ENCODE measurements around the gene PLD3.
"Not testable (repeated sequence)": the region's sequence is repeated elsewhere in the genome, so short reads cannot be mapped to it uniquely, and the experiment has no call there.

Gene PLD3

DNA sequence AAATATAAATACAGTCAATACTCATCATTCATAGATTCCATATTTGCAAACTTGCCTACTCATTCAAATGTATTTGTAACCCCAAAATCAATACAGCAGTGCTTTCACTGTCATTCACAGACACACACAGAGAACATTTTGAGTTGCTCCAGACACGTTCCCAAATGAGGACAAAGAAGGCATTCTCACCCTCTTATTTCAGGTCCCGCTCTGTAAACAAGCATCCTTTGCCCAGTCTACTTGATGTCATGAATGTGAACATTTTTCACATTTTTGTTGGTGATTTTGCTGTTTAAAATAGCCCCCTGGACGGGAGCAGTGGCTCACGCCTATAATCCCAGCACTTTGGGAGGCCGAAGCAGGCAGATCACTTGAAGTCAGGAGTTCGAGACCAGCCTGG is 15.8 kb upstream of the PLD3 start:
- DNase-seq (ENCODE audit: low read depth): no peak

DNA sequence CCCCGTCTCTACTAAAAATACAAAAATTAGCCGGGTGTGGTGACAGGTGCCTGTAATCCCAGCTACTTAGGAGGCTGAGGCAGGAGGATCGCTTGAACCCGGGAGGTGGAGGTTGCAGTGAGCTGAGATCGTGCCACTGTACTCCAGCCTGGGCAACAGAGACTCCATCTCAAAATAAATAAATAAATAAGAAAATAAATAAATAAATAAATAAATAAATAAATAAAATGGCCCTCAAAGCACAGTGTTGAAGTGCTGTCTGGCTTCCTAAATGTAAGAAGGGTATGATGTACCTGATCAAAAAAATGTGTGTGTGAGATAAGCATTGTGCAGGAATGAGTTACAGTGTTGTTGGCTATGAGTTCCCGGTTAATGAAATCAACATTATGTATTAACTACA is 15.4 kb upstream of the PLD3 start:
- not testable (repeated sequence) for DNase-seq (ENCODE audit: low read depth)

DNA sequence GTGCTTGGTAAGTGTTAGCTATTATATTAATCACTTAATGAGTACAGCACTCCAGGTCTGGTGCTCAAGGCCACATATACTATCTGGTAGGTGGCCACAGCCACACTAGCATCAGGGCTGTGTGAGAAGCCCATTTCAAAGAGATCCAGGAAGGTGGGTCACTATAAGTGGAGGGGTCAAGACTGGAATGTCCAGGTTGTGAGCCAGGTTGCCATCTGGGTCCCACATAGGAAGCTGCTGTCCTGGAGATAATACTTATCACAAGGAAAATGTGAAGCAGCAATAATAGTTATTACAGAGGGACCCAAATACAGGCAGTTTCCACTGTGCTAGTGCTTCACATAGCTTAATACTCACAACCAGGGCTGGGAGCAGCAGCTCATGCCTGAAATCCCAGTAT is 13.4 kb upstream of the PLD3 start:
- DNase-seq (ENCODE audit: low read depth): no peak

DNA sequence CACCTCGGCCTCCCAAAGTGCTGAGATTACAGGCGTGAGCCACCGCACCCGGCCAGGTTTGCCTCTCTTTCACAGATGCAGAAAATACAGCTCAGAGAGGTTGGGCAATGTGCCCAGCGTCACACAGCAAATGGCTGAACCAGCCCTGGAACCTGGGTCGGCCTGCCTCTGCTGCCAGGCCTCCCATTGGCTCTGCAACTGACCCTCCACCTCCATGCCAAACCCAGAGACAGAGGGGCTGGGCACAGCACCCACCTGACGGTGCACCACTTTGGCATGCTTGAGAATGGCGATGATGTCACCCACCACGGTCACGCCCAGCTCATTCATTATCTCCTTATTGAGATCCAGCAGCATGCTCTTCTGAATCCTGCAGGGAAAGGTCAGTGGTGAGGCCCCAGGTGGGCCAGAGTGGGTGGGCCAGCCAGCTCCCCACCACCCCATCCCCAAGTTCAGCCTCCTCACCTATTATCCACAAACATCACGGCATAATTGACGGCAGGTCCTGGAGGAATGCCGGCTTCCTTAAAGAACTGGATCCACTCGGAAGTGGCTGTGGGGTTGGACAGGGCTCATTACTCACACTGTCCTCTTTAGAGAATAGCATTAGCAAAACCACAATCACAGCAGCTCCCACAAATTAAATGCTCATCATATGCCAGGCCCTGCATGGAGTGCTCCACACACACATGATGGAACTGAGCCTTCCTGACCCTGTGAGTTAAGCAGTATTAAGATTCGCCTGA is 12.5 kb upstream of the PLD3 start:
- DNase-seq (ENCODE audit: low read depth): no peak

DNA sequence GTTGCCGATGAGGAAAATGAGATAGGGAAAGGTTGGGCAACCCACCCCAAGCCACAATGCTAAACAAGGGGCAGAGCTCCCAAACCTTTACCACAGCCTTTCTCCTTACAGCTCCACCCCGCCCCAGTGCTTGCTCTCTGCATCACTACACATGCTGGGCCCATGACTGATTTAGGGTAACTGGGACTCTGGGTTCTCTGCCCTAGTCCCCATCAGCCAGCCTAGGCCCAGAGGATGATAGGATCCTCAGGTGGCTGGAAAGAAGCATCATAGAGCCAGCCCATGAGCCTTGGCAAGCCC is 11.9 kb upstream of the PLD3 start:
- DNase-seq (ENCODE audit: low read depth): no peak

DNA sequence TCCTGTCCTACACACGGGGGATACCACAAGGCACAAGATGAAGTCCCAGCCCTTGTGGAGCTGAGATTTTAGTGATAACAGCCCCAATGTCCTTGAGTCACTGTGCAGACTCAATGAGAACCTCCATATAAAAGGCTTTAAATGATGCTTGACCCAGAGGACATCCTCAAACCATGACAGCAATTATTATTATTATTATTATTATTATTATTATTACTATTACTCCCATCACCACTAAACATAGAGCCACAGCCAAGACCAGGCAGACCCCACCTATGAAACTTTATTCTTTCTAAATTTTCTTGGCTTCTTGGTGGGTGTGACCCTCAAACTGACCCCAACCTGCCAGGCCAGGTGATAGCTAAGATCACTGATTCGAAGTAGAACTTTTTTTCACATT is 11.4 kb upstream of the PLD3 start:
- DNase-seq (ENCODE audit: low read depth): no peak

DNA sequence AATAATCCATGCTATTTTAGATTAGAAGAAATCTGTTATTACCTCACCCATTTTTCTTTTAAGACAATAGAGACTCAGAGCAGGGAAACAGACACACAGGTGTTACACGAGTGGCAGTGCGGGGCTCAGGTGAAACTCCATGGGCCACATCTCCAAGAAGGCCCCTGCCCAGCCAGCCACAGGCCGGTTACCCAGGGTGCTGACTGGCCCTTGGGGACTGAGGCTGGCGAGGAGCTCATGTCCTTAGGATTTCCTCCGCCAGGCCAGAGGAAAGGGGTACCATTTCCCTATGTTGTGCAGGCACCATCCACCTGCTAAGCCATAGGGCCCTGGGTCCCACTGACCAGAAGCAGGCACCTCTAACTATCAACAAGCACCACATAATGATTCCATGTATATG is 10.9 kb upstream of the PLD3 start:
- no peak for DNase-seq (ENCODE audit: low read depth)

DNA sequence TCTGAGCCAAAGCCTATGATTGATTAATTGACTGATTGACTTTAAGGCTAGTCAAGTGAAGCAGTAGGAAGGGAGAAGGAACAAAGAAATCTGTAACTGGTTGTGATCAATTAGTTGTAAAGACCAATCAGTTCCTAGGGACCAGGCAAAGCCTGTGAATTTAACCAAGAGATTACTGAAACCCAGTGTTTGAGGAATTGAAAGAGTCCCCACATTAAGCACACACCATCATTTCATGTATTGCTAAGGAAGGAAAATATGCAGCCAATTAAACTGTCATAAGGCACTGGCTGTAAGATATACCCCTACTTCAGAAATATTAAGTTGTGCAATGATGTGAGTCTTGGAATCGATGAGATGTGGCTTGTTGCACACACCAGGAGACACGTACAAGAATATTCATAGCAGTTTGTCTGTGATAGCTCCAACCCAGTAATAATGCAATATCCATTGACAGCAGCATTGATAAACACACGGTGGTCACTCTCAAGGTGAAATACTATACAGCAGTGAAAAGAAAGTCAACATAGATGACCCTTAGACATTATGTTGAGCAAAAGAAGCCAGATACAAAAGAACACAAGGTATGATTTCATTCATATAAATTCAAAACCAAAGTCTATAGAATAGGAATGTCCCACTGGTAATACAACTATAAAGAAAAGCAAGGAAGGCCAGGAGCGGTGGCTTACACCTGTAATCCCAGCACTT is 9.3 kb upstream of the PLD3 start:
- no peak for DNase-seq (ENCODE audit: low read depth)

DNA sequence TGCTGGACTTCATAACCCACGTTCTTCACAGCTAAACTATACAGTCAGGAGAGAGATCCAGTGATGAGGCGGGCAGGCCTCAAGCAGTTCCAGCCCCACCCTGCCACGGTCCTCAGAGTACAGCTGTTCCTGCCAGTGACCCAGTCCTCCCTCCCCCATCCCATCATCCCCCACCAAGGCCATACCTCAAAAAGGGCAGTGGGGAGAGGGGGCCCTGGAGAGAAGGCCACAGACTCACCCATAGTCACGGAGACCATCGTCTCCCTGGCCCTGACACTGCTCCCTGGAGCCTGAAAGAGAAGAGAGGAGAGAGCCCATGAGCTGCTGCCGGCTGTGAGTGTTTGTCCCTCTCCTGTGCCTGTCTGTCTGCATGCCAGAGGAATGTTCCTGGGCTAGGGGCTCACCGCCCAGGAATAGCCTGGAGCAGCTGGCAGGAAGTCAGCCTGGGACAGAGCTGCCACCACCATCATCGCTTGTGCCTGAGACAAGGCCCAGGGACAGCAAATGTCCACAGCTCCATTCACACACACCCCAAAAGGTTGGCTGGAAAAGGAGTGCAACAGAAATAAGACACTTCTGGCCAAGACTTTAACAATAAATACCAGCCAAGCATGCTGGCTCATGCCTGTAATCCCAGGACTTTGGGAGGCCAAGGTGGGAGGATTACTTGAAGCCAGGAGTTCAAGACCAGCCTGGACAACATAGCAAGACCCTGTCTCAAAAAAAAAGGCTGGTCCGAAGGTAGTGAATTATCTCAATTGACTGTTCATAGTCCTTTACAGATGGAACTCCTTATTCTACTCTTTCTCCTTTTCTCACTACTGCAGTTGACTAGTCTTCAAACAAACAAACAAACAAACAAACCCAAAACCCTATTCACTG is 6.7 kb upstream of the PLD3 start:
- DNase-seq (ENCODE audit: low read depth): no peak

DNA sequence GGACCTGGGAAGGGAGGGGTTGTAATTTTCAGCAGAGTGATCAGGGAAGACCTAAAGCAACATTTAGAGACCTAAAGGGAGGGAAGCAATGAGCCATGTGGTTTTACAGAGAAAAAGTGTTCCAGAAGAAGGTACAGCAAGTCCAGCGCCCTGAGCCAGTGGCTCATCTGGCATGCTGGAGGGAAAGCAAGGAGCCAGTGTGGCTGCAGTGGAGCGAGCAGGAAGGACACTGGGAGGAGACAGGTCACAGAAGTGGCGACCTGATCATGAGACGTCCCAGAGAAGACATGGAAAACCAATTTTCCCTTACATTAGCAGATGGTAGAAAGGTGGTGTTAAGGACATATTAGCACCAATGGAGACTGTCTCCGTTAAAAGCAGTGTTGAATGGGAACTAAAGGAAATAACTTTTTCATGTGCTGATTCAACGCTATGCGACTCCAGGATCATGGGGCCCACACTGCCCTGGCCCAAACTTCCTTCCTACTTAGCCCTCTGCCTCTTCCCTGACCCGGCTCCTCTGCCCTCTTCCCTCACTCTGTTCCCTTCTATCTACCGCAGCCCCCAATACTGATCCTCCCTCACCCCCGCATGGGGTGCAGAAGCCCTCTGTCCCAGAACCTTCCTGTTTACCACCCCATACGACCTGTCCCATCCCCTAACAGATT is 5.7 kb upstream of the PLD3 start:
- no peak for DNase-seq (ENCODE audit: low read depth)

DNA sequence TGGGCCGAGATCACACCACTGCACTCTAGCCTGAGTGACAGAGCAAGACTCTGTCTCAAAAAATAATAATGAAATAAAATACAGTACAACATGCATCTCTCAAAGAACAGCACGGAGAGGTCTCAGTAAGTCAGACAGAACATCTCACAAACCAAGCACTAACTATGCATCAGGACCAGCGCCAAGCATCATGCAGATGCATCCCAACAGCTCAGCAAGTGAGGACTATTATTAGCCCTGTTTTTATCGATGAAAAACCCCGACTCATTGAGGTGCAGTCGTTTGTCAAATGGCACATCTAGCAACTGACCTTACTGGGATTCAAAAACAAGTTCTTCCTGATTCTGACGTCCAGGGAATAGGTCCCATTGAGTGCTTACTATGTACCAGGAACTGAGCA is 4.1 kb upstream of the PLD3 start:
- DNase-seq (ENCODE audit: low read depth): no peak

DNA sequence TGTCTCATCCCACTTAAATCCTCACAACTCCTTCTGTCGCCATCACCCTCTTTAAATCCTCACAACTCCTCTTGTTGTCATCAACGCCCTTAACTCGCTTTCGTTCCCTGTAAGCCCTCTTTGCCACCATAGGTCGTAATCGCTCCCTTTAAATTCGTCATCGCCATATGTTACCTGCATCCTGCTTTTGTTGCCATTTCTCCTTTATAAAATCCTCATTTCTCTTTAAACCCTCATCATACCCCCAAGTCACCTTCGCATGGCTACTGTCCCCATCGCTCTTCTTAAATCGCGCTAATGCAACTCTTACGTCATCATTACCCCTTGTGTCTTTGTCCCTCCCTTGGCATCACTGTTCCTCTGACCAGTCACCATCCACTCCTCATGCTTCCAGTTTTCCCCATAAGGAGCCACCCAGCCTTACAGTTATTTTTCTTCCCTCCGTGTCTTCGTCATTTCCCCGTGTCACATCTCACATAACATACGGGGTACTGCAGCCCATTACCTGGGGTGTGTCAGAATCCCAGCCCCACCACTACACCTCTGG is 539 bp downstream of the PLD3 start:
- no peak for DNase-seq (ENCODE audit: low read depth)

DNA sequence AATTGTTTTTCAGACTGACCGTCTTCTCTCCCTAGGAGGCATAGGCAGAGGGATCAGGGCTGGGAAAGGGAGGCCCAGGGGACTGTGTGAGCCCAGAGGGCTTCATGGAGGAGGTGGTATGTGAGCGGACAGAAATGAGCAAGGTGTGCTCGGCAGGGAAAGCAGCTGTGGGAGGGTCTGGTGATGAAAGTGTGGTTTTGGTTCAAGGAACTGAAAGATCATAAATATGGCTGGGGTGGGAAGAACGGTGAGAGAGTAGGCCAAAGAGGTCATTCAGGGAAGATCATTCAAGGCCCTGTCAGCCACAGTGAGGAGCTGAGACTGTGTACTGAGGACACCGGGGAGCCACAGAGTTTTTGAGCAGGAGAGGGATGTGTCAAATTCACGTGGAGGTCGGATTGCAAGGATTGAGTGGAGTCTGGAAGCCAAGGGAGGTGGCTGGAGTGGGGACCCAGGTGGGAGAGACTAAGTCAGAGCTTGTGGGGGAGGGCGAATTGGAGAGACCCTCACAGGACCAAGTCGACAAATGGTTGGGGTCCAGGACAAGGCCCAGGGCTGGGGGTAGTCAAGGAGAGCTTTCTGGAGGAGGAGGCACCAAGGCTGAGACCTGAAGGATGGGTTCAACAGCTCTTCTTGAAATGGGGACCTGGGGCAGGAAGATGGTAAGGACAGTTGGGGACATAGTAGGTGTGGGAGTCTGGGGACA is 7.6 kb downstream of the PLD3 start:
- DNase-seq (ENCODE audit: low read depth): no peak

DNA sequence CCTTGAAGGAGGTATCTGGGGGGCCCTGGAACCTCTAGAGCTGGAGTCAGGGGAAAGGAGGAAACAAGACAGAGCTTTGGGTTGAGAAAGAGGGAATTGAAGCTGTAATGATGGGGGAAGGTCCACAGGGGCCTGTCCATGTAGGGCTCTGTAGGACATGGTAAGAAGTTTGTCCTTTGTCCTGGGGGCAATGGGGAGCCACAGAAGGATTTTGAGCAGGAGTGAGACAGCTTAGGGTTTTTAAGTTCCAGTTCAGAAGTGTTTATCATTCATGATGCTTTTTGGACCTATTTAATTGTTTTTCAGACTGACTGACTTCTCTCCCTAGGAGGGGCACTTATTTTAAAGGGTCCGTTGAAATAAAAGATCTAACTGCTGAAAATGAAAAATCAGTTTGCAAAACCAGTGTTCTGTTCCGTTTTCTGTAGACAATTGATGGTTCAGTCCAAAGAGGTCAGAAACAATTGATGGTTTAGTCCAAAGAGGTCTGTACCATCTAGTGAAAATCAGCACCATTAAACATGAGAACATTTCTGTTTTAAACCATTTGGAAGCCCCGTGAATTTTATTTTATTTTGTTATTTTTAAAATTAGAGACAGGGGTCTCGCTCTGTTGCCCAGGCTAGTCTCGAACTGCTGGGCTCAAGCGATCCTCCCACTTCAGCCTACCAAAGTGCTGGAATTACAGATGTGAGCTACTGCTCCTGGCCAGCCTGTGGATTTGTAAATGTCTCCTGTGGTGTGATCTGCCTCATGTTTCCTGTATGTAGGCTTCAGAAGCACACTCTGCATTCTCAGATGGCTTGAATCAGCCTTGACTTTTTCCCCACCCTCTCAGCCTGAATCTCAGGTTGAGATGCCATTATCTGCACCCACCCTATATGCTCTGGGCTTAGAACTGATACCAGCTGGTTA is 8.4 kb downstream of the PLD3 start:
- no peak for DNase-seq (ENCODE audit: low read depth)

DNA sequence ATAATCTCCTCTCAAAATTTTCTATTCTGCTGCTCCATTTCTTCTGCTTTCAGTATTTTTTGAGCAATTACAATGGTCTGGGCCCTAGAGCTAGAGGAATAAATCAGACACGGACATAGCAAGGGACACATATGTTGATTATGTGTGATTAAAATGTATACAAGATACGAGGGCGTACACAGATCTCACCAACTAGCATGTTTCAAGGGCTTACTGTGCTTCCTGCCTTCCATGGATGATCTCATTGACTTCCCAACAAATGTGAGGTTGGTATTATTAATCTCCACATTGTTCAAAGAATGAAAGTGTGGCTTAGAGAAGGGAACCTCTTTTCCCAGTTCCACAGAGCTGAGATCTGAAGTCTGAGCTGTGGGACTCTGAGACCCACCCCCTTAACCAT is 9.1 kb downstream of the PLD3 start:
- no peak for DNase-seq (ENCODE audit: low read depth)

DNA sequence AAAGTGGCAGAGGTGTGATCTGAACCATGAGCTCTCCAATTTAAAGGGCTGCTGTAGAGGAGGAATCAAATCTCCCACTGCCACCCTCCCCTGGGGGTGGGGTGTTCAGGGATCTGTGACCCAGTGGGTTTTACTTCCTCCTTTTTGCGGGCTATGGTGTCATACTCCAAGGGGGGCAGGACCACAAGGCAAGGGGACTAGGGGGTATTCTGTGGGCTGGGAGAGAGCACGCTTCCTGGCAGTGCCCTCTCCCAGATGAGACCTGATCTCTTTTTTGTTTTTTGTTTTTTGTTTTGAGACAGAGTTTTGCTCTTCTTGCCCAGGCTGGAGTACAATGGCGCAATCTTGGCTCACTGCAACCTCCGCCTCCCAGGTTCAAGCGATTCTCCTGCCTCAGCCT is 10.3 kb downstream of the PLD3 start:
- DNase-seq (ENCODE audit: low read depth): no peak

DNA sequence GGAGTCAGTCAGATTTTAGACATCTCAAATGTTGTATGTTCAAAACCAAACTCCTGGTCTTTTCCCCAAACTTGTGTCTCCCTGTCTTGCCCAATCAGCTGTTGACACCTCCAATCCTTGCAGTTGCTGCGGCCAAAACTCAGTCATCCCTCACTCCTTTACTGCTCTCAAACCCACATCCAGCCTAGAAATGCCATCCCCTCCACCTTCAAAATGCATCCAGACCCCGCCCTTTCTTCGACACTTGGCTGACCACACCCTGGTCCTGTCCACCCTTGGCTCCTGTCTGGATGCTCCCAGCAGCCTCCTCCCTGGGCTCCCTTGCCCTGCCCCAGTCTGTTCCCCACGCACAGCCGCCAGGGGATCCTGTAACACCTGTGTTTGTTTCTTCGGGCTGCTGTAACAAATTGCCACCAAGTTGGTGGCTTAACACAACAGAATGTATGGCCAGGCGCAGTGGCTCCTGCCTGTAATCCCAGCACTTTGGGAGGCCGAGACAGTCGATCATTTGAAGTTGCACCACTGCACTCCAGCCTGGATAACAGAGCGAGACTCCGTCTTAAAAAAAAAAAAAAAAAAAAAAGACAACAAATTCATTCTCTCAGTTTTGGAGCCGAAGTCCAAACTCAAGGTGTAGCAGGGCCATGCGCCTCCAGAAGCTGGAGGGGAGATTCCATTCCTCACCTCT is 11.7 kb downstream of the PLD3 start:
- no peak for DNase-seq (ENCODE audit: low read depth)

DNA sequence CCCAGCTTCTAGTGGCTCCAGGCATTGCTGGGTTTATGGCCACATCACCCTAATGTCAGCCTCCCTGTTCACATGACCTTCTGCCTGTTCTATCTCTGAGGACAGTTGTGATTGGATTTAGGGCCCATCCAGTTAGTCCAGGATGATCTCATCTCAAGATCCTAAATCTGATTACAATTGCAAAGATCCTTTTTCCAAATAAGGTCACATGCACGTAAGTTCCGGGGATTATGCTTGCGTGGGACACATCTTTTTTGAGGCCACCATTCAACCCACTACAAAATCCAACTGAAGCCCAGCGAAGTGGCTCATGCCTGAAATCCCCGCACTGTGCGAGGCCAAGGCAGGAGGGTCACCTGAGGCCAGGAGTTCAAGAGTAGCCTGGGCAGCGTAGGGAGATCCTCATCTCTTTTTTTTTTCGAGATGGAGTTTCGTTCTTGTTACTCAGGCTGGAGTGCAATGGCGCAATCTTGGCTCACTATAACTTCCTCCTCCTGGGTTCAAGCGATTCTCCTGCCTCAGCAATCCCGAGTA is 12.3 kb downstream of the PLD3 start:
- DNase-seq (ENCODE audit: low read depth): no peak

DNA sequence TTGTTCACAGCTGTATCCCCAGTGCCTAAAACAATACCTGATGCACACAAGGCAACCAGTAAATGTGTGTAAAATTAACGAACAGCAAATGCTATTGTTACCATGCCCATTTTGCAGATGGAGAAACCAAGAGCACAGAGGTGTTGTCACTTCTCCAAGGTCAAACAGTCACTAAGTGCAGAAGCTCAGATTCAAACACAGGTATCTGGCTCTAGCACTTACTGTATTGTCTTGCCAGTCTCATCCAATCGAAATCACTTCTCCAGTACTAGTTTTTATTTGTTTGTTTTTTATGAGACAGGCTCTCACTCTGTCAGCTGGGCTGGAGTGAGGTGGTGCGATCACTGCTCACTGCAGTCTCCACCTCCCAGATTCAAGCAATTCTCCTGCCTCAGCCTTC is 13.7 kb downstream of the PLD3 start:
- DNase-seq (ENCODE audit: low read depth): no peak

DNA sequence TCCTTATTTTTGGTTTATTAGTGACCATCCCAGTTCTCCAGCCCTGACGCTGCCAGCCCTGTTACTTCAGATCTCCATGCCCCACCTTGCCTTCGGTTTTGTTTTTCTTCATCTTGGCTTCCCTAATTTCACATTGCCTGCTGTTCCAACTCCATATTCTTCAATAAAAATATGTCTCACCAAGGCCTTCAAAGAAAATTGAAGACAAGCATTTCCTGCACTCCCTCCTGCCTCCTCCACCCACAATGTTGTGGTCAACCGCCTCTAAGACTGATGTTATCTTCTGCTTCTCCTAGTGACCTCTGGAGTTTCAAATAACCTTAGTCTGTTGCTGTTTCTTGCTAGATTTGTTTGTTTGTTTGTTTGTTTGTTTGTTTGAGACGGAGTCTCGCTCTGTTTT is 14.6 kb downstream of the PLD3 start:
- DNase-seq (ENCODE audit: low read depth): no peak
